ENCODE measurements around the gene STARD13.

The STARD13 gene

DNA sequence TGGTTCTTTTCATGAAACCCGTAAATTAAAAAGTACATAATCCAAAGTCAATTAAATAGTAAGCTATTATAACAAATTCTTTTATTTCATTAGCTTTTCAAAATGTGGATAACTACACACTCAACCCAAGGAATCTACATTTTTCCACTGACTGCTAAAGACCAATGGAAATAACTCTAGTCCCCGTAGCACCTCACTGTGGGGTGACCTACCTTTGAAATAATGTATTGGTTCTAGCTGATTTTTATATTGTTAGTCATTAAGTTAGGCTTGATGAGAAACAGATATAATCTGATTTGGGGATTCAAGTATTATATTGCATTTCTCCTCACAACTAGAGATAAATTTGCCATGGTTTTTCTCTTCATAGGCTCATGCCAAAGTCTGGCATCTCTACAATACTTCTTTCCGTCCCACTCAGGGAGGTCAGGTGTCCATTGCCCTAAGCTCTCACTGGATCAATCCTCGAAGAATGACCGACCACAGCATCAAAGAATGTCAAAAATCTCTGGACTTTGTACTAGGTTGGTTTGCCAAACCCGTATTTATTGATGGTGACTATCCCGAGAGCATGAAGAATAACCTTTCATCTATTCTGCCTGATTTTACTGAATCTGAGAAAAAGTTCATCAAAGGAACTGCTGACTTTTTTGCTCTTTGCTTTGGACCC, 232.0 kb downstream of the STARD13 start:
- Mint-ChIP-seq H3K27me3 (ENCODE audit: low read depth) (no peaks in the 10 kb centered on the region), H3K36me3 (ENCODE audit: low read depth) (no peaks in the 10 kb centered on the region), H3K4me1 (peaks cover 23% of the 10 kb centered on the region), H3K27ac (peak overlapping the region in 2 of 3 experiments; percentile 86 to 89), H3K9me3 (no peaks in the 10 kb centered on the region), H3K4me3 (no peak overlapping the region)
- TF ChIP-seq, protein P1, sequence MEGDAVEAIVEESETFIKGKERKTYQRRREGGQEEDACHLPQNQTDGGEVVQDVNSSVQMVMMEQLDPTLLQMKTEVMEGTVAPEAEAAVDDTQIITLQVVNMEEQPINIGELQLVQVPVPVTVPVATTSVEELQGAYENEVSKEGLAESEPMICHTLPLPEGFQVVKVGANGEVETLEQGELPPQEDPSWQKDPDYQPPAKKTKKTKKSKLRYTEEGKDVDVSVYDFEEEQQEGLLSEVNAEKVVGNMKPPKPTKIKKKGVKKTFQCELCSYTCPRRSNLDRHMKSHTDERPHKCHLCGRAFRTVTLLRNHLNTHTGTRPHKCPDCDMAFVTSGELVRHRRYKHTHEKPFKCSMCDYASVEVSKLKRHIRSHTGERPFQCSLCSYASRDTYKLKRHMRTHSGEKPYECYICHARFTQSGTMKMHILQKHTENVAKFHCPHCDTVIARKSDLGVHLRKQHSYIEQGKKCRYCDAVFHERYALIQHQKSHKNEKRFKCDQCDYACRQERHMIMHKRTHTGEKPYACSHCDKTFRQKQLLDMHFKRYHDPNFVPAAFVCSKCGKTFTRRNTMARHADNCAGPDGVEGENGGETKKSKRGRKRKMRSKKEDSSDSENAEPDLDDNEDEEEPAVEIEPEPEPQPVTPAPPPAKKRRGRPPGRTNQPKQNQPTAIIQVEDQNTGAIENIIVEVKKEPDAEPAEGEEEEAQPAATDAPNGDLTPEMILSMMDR (IDR thresholded peaks at IDR 0.05; ENCODE audit: unreplicated experiment in 3 of 3), result no peak
